OCI-M2 (cell line): ENCODE results near the gene ZNF296.

Experiments used
- DNase-seq: peaks from one replicate; lab custom pipeline; 2025; ENCODE audit not compliant: unreplicated experiment; lab: John Stamatoyannopoulos, UW

Gene ZNF296

DNA sequence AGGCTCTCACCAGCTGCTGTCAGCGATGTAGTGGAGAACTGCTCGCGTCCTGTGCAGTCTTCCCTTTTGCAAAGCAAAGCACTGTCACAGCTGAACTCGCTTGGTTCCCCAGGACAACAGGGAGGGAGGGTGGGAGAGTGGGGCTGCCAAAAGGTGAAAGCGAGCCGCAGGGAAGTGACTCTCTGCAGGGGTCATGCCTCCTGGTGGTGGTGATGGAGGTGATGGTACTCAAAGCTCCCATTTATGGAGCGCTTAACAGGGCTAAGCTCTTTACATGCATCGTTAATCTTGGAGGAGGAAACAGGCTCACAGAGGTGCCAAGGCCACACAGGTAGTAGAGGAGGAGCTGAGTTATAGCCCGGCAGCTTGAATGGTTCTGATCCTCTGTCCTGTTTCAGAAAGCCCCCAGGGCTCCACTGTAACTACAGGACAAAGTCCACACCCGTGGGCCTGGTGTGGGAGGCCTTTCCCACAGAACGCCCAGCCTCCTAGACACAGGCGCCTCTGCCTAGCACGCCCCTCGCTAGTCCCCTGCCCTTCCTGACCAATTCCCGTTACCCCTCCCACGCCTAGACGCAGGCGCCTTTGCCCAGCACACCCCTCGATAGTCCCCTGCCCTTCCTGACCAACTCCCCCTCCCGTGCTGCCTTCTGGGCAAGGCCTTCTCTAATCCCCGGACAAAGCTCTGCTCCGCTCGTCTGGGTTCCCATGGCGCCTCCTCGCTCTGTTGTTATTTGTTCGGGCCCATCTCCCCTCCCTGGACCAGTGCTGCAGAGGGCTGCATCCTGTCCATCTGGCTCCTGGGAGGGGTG lies 27.4 kb upstream of the ZNF296 start:
- no peak for DNase-seq

DNA sequence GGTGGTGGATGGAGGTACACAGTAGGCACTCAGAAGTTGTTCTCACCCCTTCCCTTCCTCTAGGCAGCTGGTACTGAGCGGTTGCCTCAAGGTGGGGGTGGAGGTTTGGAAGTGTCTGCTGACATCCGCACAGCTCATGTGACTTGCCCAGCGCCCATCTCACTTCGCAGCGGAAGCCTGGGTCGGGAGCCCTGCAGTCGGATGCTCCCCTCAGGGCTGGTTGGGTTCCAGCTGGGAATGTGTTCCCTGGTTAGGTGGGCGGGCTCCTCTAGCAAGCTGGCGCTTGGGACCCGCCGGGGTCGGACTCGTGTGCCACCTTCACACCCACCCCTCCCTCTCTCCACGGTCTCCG lies 26.9 kb upstream of the ZNF296 start:
- DNase-seq = no peak

DNA sequence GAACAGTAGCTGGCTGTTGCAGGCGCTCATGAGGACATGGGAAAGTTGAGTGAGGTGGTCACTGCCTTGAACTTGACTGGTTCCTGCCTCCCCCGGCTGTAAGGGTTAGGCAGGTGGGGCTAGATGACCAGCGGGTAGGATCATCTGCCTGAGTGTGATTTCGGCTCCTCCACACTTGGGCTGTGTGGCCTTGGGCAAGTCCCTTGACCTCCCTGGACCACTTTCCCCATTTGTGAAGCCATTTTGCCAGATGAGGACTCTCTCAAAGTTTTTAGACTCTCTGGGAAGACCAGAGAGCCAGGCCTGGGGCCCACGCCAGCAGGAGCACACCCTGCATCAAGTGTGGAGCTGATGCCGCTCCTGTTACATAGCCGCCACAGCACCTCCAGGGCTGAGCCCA lies 26.2 kb upstream of the ZNF296 start:
- no peak for DNase-seq

DNA sequence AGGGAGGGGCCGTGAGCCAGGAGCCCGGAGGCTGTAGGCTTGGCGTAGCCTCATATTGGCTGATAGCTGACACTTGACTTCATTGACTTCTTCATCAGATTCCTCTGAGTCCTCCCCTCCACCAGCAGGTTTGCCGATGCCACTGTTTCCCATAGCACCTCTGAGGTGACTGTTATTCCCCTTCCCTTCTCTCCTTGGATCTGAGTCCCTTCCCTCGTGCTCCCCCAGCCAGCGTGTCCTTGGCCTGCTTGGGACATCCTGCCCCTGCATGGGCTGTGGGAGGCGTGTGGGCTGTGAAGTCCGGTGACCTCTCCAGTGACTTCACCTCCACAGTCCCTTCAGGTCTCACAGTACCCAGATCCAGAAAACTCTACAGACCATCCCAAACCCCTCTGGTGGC lies 25.5 kb upstream of the ZNF296 start:
- DNase-seq = no peak

DNA sequence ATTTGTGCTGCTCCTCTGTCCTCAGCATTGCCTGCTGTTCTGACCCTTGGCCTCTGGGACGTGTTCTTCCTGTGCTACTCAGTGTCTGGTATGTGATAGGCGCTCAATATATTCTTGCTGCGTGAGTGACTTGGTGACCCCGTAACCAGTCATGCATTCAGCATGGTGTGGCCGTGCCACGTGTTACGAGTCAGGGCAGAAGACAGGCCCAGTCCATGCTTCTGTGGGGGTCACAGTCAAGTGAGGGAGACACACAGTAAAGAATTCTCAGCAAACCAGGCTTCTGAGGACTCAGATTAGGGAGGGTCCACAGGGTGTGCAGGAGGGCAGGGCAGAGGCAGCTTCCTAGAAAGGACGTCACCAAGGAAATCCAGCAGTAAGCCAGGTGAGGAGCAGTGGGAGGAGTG lies 24.6 kb upstream of the ZNF296 start:
- no peak for DNase-seq

DNA sequence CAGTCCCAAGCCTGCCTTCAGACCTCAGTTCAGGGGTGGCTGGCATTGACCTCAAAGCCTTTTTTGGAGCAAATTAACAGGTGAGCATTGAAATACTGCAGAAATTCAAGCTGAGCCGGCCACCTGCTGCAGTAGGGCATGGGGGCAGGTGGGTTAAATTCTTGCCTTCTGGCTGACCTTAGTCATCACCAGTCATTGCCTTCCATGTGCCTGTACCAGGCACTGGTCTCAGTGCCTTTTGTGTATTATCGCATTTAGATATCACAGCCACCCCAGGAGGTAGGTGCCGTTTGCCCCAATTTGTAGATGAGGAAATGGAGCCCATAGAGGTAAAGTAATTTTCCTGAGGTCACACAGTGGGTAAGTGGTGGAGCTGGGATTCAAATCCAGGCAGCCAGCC lies 23.9 kb upstream of the ZNF296 start:
- no peak for DNase-seq

DNA sequence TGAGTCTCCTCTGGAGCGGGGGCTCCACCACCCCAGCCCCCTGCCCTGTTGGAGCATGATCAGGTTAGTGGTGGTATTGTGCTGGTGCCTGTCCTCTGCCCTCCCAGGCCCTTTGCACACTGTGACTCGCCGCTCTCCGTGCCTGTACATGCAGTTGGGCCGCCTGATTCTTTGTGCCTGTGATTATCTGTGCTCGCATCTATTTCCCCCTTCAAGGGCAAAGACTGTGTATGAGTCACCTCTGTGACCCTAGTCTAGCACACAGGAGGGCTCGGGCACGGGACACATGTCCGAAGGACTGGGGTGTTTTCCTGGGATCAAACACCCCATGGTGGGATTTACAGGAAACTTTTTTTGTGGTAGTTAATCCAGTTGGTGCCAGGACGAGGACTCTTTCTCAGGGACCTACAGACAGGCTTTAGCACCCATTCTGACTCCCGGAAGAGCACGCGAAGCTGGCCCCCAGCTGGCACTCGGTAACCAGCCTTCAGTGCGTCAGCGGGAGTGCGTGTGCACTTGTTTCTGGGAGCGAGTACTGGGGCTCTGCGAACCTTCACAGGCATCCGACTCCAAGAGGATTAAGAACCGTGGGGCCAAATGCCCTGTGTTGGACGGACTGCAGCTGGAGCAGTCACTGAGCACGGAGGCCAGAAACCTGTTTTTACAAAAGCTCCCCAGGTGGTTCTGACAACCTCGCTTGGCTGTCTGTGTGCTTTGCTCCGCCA lies 23.4 kb upstream of the ZNF296 start:
- no peak for DNase-seq

DNA sequence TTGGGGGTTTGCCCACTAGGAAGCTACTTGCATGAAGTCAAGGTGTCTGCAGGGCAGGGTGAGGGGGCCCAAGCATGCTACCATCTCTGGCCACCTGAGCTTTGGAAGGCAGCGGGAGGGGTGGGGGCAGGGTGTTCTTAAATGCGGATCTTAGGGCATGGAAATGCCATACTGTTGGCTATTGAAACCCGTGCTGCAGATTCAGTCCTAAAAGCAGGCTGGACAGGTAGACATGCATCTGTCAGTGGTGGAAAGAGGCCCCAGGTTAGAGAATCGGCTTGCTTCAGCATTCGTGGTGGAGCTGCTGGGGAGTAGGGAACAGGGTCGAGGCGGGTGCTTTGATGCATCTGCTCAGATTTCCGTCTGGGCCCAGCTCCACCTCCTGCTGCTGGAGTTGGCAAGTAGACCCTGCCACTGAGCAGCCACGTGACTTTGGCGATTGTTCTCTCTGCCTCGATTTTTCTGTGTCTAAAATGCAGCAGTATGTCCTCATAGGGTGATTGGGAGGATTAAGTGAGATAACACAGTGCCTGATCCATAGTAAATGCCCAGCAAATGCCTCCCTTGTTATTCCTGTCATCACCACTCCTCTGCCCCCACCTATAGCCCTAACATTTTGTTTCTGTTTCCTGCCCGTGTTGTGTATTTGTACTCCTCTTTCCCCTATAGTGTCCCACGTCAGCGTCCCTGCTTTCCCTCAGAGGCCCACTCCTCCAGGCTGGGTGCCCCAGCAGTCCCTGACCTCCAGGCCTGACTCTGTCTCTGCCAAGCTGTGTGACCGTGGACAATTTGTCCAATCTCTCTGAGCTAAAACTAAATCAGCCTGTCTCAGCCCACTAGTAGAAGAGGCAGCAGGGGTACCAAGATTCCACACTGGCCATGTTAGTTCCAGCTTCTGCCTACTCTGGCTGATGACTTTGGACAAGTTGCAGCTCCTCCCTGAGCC lies 22.5 kb upstream of the ZNF296 start:
- DNase-seq = no peak

DNA sequence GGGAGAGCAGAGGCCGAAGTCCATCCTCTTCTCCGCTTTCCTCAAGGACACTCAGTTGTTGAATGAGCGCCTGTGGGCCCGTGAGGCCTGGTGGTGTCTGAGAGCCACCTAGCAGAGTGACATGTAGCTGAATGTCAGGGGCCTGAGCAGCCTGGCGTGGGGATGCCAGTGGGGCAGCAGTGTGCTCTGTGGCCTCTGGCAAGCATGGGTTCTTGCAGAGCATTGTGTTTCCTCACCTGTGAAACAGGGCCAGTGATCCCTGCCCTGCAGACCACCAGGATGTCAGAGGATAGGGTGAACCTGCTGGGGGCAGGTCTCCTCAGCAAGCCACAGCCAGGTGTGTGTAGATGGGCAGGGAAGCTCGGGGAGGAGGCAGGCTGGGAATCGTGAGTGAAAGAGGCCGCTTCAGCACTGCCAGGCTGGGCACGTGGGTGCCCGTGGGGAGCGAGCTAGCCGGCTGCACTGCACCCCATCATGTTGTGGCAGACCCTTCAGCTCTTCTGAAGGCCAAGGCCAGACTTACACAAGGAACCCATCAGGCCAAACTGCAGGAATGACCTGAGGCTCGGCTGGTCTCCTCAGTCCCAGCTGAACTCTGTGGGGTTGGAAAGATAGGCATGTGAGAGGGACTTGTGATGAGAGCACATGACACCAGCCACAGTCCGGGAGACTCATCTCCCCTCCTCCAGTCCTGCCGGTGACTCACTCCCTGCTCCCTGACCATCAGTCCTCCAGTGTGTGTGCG lies 21.7 kb upstream of the ZNF296 start:
- DNase-seq = peak; percentile 28

DNA sequence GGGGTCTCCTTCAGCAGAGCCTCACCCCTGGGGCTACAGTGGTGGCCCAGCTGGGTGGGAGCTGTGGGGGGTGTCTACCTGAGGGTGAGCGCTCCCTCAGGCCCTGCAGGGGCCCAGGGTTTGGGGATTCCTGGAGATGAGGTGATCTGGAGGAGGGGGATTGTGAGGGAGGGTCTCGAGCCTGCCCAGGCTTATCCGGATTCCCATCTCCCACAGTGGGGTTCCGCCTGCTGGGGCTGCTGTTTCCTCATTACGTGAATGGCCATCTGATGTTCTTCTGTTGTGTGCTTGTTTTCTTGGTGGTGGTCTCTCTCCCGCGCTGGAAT lies 21.1 kb upstream of the ZNF296 start:
- no peak for DNase-seq

DNA sequence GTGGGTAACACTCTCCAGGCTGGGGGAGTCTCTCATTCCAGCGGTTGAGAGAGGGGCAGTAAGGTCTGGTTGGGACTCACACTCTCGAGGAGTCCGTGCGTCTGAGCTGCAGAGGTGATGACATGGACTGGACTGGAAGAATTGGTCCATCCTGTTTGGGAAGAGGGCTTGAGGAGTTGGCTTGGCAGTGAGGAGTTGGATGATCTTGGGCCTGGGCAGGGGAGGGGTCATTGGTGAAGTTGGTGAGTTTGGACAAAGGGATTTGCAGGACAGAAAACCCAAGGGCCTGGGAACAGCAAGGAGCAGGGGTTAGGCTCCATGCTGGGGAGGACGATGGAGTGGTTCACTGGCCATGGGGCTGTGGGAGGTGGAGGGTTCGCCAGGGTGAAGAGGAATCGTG lies 20.4 kb upstream of the ZNF296 start:
- no peak for DNase-seq

DNA sequence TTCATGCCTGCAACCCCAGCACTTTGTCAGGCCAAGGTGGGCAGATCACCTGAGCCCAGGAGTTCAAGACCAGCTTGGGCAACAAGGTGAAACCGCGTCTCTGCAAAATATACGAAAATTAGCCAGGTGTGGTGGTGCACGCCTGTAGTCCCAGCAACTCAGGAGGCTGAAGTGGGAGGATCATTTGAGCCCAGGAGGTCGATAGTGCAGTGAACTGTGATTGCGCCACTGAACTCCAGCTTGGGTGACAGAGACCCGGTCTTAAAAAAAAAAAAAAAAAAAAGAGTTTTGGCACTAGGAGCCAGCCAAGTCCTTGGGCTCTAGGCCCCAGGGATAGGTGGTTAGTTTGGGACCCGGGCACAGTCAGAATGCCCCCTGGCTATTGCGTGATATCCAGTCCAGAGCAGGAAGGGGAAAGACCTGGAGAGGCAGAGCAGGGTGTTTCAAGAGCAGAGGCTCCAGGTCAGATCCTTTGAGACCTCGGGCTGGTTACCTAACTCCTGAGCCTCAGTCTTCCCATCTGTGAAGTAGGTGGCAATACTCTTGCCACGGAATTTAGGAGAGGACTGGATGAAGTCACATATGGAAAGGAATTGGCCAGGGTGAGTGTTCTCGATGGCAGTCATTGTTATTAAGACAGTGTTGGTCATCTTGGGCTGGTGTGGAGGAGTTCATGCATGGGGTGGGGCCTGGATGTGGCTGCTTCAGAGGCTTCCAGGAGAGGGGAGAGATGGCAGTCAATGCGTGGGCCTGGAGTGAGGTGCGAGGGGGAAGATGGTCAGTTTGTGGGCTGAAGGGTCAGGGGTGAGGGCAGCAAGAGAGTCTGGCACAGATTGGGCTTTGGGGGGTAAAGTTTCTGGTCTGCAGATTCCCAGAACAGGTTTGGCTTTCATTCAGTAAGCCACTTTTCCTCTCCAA lies 19.5 kb upstream of the ZNF296 start:
- DNase-seq = no peak

DNA sequence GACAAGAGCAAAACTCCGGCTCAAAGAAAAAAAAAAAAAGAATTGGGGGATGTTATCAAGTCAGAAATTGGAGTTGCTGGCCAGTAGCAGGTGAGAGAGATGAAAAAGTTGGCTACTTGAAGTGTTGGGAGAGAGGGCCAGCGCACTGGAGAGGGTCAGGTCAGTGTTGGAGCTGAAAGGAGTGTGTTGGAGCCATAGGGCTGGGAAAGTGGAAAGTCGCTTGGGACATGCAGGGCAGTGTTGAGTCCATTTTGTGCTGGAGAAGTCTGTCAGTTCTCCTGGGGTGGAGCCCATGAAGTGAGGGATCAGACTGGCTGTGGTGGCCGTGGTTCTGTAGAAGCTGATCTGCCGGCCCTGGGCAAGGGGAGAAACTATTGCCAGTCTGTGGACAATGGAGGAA lies 18.4 kb upstream of the ZNF296 start:
- DNase-seq = no peak

DNA sequence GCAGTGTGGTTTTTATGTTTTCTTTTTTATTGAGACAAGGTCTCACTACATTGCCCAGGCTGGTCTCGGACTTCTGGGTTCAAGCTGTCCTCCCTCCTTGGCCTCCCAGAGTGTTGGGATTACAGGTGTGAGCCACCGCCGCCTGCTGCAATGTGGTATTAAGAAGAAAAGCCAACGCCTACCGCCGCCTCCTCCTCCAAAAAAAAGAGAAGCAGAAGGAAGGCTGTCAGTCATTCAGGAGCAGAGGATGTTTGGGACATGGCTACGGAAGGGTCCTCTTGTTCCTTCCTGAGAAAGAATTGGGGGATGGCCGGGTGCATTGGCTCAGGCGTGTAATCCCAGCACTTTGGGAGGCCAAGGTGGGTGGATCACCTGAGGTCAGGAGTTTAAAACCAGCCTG lies 17.9 kb upstream of the ZNF296 start:
- no peak for DNase-seq

DNA sequence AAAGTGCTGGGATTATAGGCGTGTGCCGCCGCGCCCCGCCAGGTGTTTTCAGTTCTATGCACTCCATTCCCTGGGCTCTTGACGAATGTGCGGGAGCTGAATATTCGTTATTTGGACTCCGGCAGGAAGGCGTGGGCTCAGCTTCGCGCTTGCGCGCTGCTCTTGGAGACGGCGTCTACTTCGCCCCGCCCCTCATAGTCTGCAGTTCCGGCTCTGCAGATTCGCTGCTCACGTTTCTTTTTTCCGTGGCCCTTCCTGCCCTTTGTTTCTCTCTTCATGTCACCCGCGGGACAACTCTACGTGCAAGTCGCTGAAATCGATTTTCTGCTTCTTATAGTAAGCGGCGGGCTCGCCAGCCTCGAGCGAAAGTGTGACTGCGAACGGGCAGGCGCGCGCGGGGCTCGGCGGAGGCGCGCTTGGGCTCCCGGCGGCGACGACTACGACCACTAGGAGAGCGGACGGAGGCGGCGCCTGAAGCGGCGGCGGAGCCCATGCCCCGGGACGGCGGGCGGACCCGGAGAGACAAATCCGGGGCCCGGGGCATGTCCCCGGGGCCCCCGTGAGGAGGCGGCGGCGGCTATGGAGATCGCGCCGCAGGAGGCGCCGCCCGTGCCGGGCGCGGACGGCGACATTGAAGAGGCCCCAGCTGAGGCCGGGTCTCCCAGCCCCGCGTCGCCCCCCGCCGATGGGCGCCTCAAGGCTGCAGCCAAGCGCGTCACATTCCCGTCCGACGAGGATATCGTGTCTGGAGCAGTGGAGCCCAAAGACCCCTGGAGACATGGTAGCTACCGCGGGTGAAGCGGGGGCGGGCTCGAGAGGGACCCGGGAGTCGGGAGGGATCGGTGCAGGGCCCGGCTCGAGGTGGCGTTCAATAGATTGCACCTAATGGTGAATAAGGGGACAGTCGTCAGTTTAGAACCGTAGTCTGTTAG lies 16.7 kb upstream of the ZNF296 start, which contains the start of gene PPP1R37:
Gene PPP1R37, plus strand, starts transcription at position 433 of the 932 bp plus-strand sequence. Its CDS starts 147 bp downstream, at position 580.
- peak; percentile 57 for DNase-seq

DNA sequence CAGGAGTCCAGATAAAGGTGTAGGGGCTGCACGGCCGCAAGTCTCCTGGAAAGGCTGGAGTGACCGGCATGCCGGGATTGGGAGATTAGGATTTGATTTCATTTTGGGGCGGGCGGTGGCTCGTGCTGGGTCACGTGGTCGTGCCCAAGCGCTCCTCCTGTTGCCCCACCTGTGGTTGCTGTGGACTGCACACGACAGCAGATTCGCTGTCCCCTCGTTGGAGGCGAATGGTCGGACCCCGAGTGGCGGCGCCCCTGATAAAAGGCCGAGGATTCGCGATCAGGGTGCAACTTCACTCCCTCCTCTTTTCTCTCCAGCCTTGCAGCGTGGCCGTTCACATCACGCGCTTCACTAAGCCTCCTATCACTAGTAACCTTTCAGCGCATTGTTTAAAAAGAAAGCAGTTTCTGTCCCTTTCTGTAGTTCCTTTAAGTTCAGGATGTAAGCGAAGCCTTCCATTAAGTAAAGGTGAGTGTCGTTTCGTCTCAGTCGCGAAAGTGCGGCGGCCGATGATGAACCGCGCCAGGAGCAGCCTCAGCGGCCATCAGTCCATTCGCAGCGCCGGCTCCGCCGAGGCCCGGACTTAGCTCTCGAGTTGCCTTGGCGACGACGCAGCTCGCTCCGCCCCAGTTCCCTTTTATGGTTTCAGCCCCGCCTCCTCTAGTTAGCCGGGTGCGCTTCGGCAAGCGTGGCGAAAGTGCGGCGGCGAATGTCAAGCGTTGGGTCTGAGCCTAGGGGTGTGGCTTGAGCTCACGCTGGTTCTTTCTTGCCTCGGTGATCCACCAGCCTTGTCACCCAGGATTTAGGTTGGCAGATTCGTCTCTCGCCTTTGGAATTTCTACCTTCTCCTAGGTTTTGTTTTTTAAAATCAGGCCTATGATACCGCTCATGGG lies 15.0 kb upstream of the ZNF296 start:
- peak; percentile 81 for DNase-seq

DNA sequence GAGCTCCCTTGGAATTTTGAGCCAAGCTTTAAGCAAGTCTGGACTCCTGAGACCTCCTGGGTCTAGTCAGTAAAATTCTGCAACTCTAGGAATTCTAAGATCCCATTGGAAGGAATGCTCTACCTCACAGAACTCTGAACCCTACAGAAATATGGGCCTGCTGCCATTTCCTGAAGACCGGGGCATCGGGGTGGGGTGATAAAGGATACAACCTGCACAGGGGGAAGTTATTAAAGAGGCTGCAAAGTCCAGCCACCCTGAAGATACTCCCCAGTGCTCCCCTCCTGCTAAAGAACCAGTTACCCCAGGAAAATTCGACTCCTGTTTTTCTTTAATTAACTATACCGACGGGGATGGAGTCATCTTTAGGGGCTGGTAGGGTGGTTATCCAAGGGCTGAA lies 14.3 kb upstream of the ZNF296 start:
- DNase-seq = no peak

DNA sequence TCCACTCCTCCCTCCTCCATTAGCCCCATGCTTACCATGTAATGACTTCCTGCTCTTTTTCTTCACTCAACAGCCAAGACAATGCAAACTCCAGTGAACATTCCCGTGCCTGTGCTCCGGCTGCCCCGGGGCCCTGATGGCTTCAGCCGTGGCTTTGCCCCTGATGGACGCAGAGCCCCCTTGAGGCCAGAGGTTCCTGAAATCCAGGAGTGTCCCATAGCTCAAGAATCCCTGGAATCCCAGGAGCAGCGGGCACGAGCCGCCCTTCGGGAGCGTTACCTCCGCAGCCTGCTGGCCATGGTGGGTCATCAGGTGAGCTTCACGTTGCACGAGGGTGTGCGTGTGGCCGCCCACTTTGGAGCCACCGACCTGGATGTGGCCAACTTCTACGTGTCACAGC lies 13.8 kb upstream of the ZNF296 start:
- no peak for DNase-seq
